Bronchial epithelial cell (primary cell): Measurements from ENCODE around the gene CDKN2B. TPM values are rescaled to one million over a fixed set of nuclear protein-coding genes. Genes with fewer than 3 reads are reported as not detected.

Source experiments
- DNase-seq: peaks from one replicate; pipeline ENCODE4 v3.0.0-alpha.2; 2010; ENCODE audit warnings: low read depth
- FAIRE-seq: peaks from 2 replicates; lab custom pipeline; 2011; peaks lifted over from hg19 to GRCh38; lab: Jason Lieb, UNC
- H3K27me3 ChIP-seq: 2 replicates; pipeline ENCODE4 v1.5.1; 2011; ENCODE audit warnings: low read length; ENCODE audit not compliant: control insufficient read depth, insufficient read depth
- H3K36me3 ChIP-seq: 2 replicates; pipeline ENCODE4 v1.5.1; 2011; ENCODE audit warnings: low read length; ENCODE audit not compliant: control insufficient read depth, insufficient read depth
- H3K4me3 ChIP-seq: 2 replicates; pipeline ENCODE4 v1.5.1; 2011; ENCODE audit warnings: mild to moderate bottlenecking, low read depth, low read length, control low read depth
- total RNA-seq: library from RNA; depleted of rRNA; stranded (reverse); fragments of >200 nt; gene quantifications from 2 replicates; pipeline ENCODE4 v1.2.1, GENCODE V29; 2014
- TF ChIP-seq, protein P1 (sequence below): IDR thresholded peaks from 2 replicates; pipeline ENCODE4 v1.5.1; 2011; ENCODE audit warnings: mild to moderate bottlenecking, moderate library complexity, low read length, control low read depth, inconsistent platforms; ENCODE audit not compliant: insufficient read depth, severe bottlenecking

CDKN2B gene
- total RNA-seq, 1 donor from 2014 or later = 29.2 TPM

DNA sequence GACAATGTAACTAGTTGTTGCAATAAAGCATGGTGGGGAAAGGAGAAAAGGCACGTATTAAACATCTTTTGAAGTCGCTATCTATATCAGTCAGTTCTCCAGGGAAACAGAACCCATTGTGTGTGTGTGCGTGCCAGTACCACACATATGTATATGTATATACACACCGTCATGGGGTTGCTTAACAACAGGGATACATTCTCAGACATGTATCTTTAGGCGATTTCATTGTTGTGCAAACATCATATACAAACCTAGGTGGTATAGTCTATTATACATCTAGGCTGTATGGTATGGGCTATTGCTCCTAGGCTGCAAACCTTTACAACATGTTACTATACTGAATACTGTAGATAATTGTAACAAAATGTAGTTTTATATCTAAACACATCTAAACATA, 12.2 kb downstream of the CDKN2B start:
- no peaks in the 10 kb centered on the region for H3K36me3 ChIP-seq
- FAIRE-seq (no peak), DNase-seq (no peak)
- H3K4me3 ChIP-seq = no peak overlapping the region
- TF ChIP-seq, protein P1, sequence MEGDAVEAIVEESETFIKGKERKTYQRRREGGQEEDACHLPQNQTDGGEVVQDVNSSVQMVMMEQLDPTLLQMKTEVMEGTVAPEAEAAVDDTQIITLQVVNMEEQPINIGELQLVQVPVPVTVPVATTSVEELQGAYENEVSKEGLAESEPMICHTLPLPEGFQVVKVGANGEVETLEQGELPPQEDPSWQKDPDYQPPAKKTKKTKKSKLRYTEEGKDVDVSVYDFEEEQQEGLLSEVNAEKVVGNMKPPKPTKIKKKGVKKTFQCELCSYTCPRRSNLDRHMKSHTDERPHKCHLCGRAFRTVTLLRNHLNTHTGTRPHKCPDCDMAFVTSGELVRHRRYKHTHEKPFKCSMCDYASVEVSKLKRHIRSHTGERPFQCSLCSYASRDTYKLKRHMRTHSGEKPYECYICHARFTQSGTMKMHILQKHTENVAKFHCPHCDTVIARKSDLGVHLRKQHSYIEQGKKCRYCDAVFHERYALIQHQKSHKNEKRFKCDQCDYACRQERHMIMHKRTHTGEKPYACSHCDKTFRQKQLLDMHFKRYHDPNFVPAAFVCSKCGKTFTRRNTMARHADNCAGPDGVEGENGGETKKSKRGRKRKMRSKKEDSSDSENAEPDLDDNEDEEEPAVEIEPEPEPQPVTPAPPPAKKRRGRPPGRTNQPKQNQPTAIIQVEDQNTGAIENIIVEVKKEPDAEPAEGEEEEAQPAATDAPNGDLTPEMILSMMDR = no peak
- H3K27me3 ChIP-seq = no peaks in the 10 kb centered on the region

- DNase-seq (no peak), FAIRE-seq (peak; percentile 60)
- Histone ChIP-seq H3K27me3 (no peaks in the 10 kb centered on the region), H3K4me3 (no peak overlapping the region), H3K36me3 (no peaks in the 10 kb centered on the region)
- TF ChIP-seq, protein P1 = no peak
Observed at GRCh38 chr9:21996438-21996837, 12.7 kb downstream of the CDKN2B start.

DNA sequence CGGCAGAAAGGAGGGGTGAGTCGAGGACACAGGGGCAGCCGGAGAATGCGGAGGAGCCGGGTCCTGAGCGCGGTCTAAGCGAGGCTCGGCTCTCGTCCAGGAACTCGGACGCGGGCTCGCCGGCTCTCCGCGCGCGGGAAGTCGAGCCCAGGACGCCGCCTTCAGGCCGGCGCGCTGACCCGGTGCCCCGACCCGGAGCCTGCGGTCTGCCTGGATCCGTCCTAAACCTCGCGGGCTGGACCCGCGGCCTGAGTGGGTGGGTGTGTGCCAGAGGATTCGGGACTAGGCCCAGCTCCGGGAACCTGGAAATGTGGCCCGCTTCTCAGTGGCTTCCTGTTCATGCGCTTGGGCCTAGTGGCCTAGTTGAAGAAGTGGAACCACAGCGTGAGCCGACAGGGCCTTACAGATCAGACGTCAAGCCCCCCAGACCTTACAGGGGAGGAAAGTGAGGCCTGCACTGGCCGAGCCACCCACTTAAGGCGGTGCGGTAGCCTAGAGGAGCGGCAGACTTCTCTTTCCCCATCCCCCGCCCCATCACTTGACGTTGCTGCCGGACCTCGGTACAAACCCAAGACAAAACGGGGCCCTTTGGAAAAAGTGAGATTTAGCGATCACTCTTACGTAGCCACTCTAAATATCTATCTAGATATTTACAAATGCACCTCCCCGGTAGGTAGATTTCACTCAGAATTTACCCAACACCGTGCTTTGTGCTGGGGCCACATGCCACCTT, 13.3 kb downstream of the CDKN2B start:
- Histone ChIP-seq H3K36me3 (no peaks in the 10 kb centered on the region), H3K4me3 (peak overlapping the region; percentile 93), H3K27me3 (no peaks in the 10 kb centered on the region)
- no peak for DNase-seq
- TF ChIP-seq, protein P1 = peak; percentile 59
- no peak for FAIRE-seq

- no peaks in the 10 kb centered on the region for H3K27me3 ChIP-seq
- TF ChIP-seq, protein P1 = no peak
- H3K36me3 ChIP-seq = no peaks in the 10 kb centered on the region
- FAIRE-seq (no peak), DNase-seq (peak; percentile 50)
- H3K4me3 ChIP-seq = peak overlapping the region; percentile 93
Observed at GRCh38 chr9:21995006-21995665, 14.0 kb downstream of the CDKN2B start.

DNA sequence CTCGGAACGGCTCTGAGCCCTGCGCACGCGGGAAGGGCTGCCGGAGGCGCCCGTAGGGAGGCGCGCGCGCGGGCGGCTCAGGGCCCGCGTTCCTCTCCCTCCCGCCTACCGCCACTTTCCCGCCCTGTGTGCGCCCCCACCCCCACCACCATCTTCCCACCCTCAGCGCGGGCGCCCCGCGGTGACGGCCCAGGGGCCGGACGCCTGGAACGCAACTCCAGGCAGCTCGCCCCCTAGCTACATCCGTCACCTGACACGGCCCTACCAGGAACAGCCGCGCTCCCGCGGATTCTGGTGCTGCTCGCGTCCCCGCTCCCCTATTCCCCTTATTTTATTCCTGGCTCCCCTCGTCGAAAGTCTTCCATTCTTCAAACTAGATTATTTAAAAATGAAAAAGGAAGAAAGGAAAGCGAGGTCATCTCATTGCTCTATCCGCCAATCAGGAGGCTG, 14.5 kb downstream of the CDKN2B start, which contains the start of gene CDKN2B-AS1:
TSS of gene CDKN2B-AS1 (plus strand) at position 236 of the 450 bp plus-strand sequence.
- TF ChIP-seq, protein P1 = peak; percentile 16
- Histone ChIP-seq H3K36me3 (no peaks in the 10 kb centered on the region), H3K4me3 (peak within 1 kb of the TSS; percentile 93), H3K27me3 (no peaks in the 10 kb centered on the region)
- DNase-seq (peak; percentile 47), FAIRE-seq (no peak)
